Measurements from ENCODE around the gene UNC93B1. TPM values are rescaled to one million over a fixed set of nuclear protein-coding genes. Genes with fewer than 3 reads are reported as not detected.

The UNC93B1 gene
- total and polyA plus RNA-seq, 4 experiments from 2014 or later, result 22.4 to 27.1 (median 25.9) TPM

- no peaks in the 10 kb centered on the region for H3K4me1 ChIP-seq (ENCODE audit: insufficient read depth, low read length)
- no peak overlapping the region for H3K4me3 Mint-ChIP-seq
- no peaks in the 10 kb centered on the region for H3K36me3 Mint-ChIP-seq
- intact Hi-C loops (cut with micrococcal nuclease), result no loop called here
- no peaks in the 10 kb centered on the region for H3K27me3 Mint-ChIP-seq
- H3K27me3 ChIP-seq (ENCODE audit: insufficient read depth, low read length), result no peaks in the 10 kb centered on the region
- H3K4me3 ChIP-seq (ENCODE audit: low read length in 2 of 2), result no peak overlapping the region
- peak overlapping the region in 1 of 7 donors; percentile 49 for H3K27ac Mint-ChIP-seq
- H3K36me3 ChIP-seq (ENCODE audit: insufficient read depth, low read length), result no peaks in the 10 kb centered on the region
- H3K27ac ChIP-seq (ENCODE audit: low read depth, low read length), result no peak overlapping the region
- ChIA-PET CTCF (ENCODE audit: partially characterized antibody) (no interaction called here), POLR2A (ENCODE audit: partially characterized antibody) (no interaction called here)
- H3K9me3 Mint-ChIP-seq, result no peaks in the 10 kb centered on the region
- peak in 1 of 5 donors; percentile 5 for DNase-seq
- no peaks in the 10 kb centered on the region for H3K9me3 ChIP-seq (ENCODE audit: control insufficient read depth in 1 of 2, low read length in 2 of 2)
- no peaks in the 10 kb centered on the region for H3K4me1 Mint-ChIP-seq
Observed at GRCh38 chr11:68011051-68011943, 7.4 kb upstream of the UNC93B1 start.

GRCh38 chr11:68010090-68011041 lies 6.5 kb upstream of the UNC93B1 start, which contains the start of gene ALDH3B1:
Gene ALDH3B1, plus strand, starts transcription at chr11:68010327. Its CDS starts 4,971 bp downstream, at chr11:68015298.
- peak in 1 of 5 donors; percentile 28 for DNase-seq

DNA sequence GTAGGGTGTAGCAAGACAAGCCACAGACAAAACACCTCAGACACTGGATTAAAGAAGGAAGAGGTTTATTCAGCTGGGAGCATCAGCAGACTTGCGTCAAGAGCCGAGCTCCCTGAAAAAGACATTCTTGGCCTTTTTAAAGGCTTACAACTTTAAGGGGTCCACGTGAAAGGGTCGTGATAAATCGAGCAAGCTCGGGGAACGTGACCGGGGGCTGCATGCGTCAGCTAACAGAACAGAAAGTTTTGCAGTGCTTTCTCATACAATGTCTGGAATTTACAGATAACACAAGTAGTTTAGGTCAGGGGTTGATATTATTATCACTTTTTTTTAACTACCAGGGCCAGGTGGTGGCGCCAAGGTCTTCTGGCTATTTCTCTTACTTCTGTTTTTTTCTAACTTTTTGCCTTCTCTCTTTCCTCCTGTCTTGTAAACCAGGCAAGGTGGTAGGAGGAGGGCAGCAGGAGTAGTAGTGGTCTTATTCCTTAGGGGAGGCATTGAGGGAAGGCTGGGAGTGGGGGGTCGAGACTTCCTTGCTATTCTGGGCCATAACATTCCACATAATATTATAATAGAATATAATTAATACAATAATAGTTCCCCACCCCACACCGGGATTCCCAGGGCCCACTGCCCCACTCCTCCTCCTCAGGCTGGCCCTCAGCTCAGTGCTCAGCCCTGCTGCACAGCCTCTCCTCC lies 5.6 kb upstream of the UNC93B1 start:
- intact Hi-C loops (cut with micrococcal nuclease), result no loop called here
- no peaks in the 10 kb centered on the region for H3K9me3 Mint-ChIP-seq
- no peaks in the 10 kb centered on the region for H3K27me3 Mint-ChIP-seq
- DNase-seq, result peak in 1 of 5 donors; percentile 13
- H3K9me3 ChIP-seq (ENCODE audit: control insufficient read depth in 1 of 2, low read length in 2 of 2), result no peaks in the 10 kb centered on the region
- H3K4me3 Mint-ChIP-seq, result no peak overlapping the region
- ChIA-PET POLR2A (ENCODE audit: partially characterized antibody) (no interaction called here), CTCF (ENCODE audit: partially characterized antibody) (no interaction called here)
- no peaks in the 10 kb centered on the region for H3K36me3 Mint-ChIP-seq
- no peak overlapping the region for H3K4me3 ChIP-seq (ENCODE audit: low read length in 2 of 2)
- no peak overlapping the region for H3K27ac ChIP-seq (ENCODE audit: low read depth, low read length)
- H3K4me1 Mint-ChIP-seq, result peaks cover 0 to 4% (median 4%) of the 10 kb centered on the region in 4 donors
- no peaks in the 10 kb centered on the region for H3K27me3 ChIP-seq (ENCODE audit: insufficient read depth, low read length)
- H3K27ac Mint-ChIP-seq, result peak overlapping the region in 2 of 7 donors; percentile 27 to 66
- H3K36me3 ChIP-seq (ENCODE audit: insufficient read depth, low read length), result no peaks in the 10 kb centered on the region
- peaks cover 6% of the 10 kb centered on the region for H3K4me1 ChIP-seq (ENCODE audit: insufficient read depth, low read length)

More at GRCh38 chr11:68010090-68011041, 6.5 kb upstream of the UNC93B1 start, which contains the start of gene ALDH3B1:
- Mint-ChIP-seq H3K36me3 (no peaks in the 10 kb centered on the region), H3K27me3 (no peaks in the 10 kb centered on the region), H3K4me3 (no peak within 1 kb of the TSS), H3K9me3 (no peaks in the 10 kb centered on the region), H3K27ac (peak within 1 kb of the TSS in 3 of 7 donors; percentile 3 to 66 (median 27)), H3K4me1 (no peaks in the 10 kb centered on the region)
- Histone ChIP-seq H3K9me3 (ENCODE audit: control insufficient read depth in 1 of 2, low read length in 2 of 2) (no peaks in the 10 kb centered on the region), H3K27me3 (ENCODE audit: insufficient read depth, low read length) (no peaks in the 10 kb centered on the region), H3K4me3 (ENCODE audit: low read length in 2 of 2) (no peak within 1 kb of the TSS), H3K4me1 (ENCODE audit: insufficient read depth, low read length) (no peaks in the 10 kb centered on the region), H3K36me3 (ENCODE audit: insufficient read depth, low read length) (no peaks in the 10 kb centered on the region), H3K27ac (ENCODE audit: low read depth, low read length) (no peak within 1 kb of the TSS)
- POLR2A ChIA-PET (ENCODE audit: partially characterized antibody), result no interaction called here
- intact Hi-C loops (cut with micrococcal nuclease), result no loop called here
- CTCF ChIA-PET (ENCODE audit: partially characterized antibody), result no interaction called here

- Histone ChIP-seq H3K27ac (ENCODE audit: low read depth, low read length) (no peak overlapping the region), H3K4me1 (ENCODE audit: insufficient read depth, low read length) (peaks cover 11% of the 10 kb centered on the region), H3K36me3 (ENCODE audit: insufficient read depth, low read length) (no peaks in the 10 kb centered on the region), H3K9me3 (ENCODE audit: control insufficient read depth in 1 of 2, low read length in 2 of 2) (no peaks in the 10 kb centered on the region), H3K4me3 (ENCODE audit: low read length in 2 of 2) (no peak overlapping the region), H3K27me3 (ENCODE audit: insufficient read depth, low read length) (no peaks in the 10 kb centered on the region)
- ChIA-PET CTCF (ENCODE audit: partially characterized antibody) (no interaction called here), POLR2A (ENCODE audit: partially characterized antibody) (no interaction called here)
- Mint-ChIP-seq H3K27ac (peak overlapping the region in 3 of 7 donors; percentile 3 to 66 (median 14)), H3K4me1 (peaks cover 2 to 11% (median 8%) of the 10 kb centered on the region in 4 donors), H3K9me3 (no peaks in the 10 kb centered on the region), H3K4me3 (no peak overlapping the region), H3K27me3 (no peaks in the 10 kb centered on the region), H3K36me3 (no peaks in the 10 kb centered on the region)
- DNase-seq, result peak in 1 of 5 donors; percentile 43
- intact Hi-C loops (cut with micrococcal nuclease), result no loop called here
Observed at GRCh38 chr11:68008381-68009337, 4.8 kb upstream of the UNC93B1 start.

- ChIA-PET POLR2A (ENCODE audit: partially characterized antibody) (no interaction called here), CTCF (ENCODE audit: partially characterized antibody) (no interaction called here)
- Mint-ChIP-seq H3K9me3 (peaks cover 0 to under 1% (median 0%) of the 10 kb centered on the region in 8 donors), H3K4me1 (peaks cover 5 to 14% (median 10%) of the 10 kb centered on the region in 4 donors), H3K27ac (no peak overlapping the region), H3K4me3 (no peak overlapping the region), H3K27me3 (no peaks in the 10 kb centered on the region), H3K36me3 (no peaks in the 10 kb centered on the region)
- peak in 1 of 5 donors; percentile 9 for DNase-seq
- Histone ChIP-seq H3K9me3 (ENCODE audit: control insufficient read depth in 1 of 2, low read length in 2 of 2) (no peaks in the 10 kb centered on the region), H3K4me3 (ENCODE audit: low read length in 2 of 2) (no peak overlapping the region), H3K36me3 (ENCODE audit: insufficient read depth, low read length) (no peaks in the 10 kb centered on the region), H3K4me1 (ENCODE audit: insufficient read depth, low read length) (peaks cover 11% of the 10 kb centered on the region), H3K27ac (ENCODE audit: low read depth, low read length) (no peak overlapping the region), H3K27me3 (ENCODE audit: insufficient read depth, low read length) (no peaks in the 10 kb centered on the region)
- intact Hi-C loops (cut with micrococcal nuclease), result no loop called here
Observed at GRCh38 chr11:68007498-68008380, 3.8 kb upstream of the UNC93B1 start.
